Stimulated activated effector memory CD8-positive, alpha-beta T cell treated with anti-CD3 and anti-CD28 coated beads, Interleukin-12 subunit alpha, Interleukin-12 subunit beta, amount 100 ng/mL, for 72 hours (primary cell): ENCODE measurements around the gene NME3.
"Not testable (repeated sequence)": the region's sequence is repeated elsewhere in the genome, so short reads cannot be mapped to it uniquely, and the experiment has no call there.

ENCODE experiments used
- ATAC-seq: fragments of 150-1000 bp; cut with Tn5 transposase; 2 replicates; pipeline ENCODE4 v1.10.0; 2021
- DNase-seq, 2 donors: peaks; one replicate each; pipeline ENCODE4 v3.0.0; 2021 to 2022; ENCODE audit warnings: low spot score in 2 of 2
- H3K27ac Mint-ChIP-seq: one replicate; pipeline ENCODE4 v1.8.0; 2022; ENCODE audit warnings: mild to moderate bottlenecking, mixed read lengths
- H3K36me3 Mint-ChIP-seq: one replicate; pipeline ENCODE4 v1.8.0; 2022; ENCODE audit warnings: mild to moderate bottlenecking, mixed read lengths
- H3K4me1 Mint-ChIP-seq: one replicate; pipeline ENCODE4 v1.8.0; 2022; ENCODE audit warnings: mixed read lengths
- H3K4me3 Mint-ChIP-seq: one replicate; pipeline ENCODE4 v1.8.0; 2022; ENCODE audit warnings: mild to moderate bottlenecking, mixed read lengths
- H3K9me3 Mint-ChIP-seq: one replicate; pipeline ENCODE4 v1.8.0; 2022; ENCODE audit warnings: mixed read lengths

NME3 gene

DNA sequence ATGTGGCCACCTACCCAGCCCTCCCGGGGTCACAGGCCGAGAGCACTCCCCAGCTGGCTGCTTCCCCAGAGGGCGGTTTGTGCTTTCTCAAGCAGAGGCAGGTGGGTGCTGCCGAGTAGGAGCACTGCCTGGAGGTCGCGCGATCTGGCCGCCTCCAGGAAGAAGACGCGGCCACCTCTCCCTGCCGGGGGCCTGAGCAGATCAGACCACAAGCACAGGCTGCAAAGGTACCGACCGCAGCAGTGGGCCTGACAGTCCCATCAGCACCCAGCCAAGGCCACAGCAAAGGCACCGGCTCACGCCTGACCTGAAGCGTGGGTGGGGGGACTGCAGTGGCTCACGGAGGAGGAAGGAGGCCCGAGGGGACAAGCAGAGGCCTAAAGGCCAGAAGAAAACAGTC lies 37.3 kb upstream of the NME3 start:
- H3K9me3 Mint-ChIP-seq = no peaks in the 10 kb centered on the region
- peaks cover 32% of the 10 kb centered on the region for H3K36me3 Mint-ChIP-seq
- DNase-seq (no peak), ATAC-seq (no peak)
- H3K27ac Mint-ChIP-seq = no peak overlapping the region
- no peaks in the 10 kb centered on the region for H3K4me1 Mint-ChIP-seq
- no peak overlapping the region for H3K4me3 Mint-ChIP-seq

DNA sequence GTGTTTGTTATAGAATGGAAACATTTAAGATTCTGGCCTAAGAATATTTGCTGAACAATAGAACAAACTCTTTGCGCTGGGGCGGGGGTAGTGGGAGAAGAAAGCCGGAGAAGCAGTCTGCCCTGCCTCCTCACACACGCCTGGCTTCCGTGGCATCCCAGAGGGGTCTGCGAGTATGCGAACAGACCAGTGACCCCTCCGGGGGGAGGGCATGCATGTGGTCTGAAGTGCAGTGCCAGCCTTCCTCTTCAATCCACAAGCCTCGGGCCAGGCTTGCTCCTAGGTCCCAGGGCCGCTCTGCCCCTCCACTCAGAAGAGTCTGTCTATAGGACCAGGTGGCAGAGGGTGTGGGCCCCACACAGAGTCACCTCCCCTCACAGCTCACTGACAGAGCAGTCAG lies 36.3 kb upstream of the NME3 start:
- Mint-ChIP-seq H3K36me3 (peaks cover 31% of the 10 kb centered on the region), H3K4me3 (no peak overlapping the region), H3K27ac (no peak overlapping the region), H3K4me1 (no peaks in the 10 kb centered on the region), H3K9me3 (no peaks in the 10 kb centered on the region)
- DNase-seq (no peak), ATAC-seq (no peak)

DNA sequence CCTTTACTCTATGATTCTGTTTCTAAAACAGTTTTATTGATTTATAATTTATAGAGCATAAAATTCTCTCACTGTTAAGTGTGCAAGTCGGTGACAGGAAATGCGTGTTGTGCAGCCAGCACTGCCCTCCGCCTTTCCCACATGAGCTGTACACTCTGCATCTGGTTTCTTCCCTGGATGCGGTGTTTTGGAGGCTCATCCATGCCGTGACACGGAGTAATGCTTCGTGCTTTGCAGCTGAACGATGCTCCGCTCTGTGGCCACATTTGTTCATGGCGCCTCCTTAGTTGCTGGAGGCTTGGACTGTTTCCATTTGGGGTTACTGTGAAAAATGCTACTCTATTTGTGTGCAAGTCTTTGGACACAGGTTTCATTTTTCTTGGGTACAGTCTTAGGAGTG lies 29.4 kb upstream of the NME3 start:
- Mint-ChIP-seq H3K4me3 (no peak overlapping the region), H3K9me3 (peaks cover 9% of the 10 kb centered on the region), H3K4me1 (no peaks in the 10 kb centered on the region), H3K27ac (no peak overlapping the region), H3K36me3 (peaks cover 3% of the 10 kb centered on the region)
- no peak for DNase-seq
- no peak for ATAC-seq

DNA sequence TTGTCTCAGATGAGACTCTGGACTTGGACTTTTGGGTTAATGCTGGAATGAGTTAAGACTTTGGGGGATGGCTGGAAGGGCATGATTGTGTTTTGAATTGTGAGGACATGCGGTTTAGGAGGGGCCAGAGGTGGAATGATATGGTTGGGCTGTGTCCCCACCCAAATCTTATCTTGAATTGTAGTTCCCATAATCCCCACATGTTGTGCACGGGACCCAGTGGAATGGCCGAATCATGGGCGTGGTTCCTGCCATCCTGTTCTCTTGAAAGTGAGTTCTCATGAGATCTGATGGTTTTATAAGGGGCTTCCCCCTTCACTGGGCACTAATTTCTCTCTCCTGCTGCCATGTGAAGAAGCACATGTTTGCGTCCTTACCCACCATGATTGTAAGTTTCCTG lies 27.9 kb upstream of the NME3 start:
- not testable (repeated sequence) for H3K4me3 Mint-ChIP-seq, H3K27ac Mint-ChIP-seq, H3K36me3 Mint-ChIP-seq, H3K9me3 Mint-ChIP-seq, H3K4me1 Mint-ChIP-seq, DNase-seq, ATAC-seq

DNA sequence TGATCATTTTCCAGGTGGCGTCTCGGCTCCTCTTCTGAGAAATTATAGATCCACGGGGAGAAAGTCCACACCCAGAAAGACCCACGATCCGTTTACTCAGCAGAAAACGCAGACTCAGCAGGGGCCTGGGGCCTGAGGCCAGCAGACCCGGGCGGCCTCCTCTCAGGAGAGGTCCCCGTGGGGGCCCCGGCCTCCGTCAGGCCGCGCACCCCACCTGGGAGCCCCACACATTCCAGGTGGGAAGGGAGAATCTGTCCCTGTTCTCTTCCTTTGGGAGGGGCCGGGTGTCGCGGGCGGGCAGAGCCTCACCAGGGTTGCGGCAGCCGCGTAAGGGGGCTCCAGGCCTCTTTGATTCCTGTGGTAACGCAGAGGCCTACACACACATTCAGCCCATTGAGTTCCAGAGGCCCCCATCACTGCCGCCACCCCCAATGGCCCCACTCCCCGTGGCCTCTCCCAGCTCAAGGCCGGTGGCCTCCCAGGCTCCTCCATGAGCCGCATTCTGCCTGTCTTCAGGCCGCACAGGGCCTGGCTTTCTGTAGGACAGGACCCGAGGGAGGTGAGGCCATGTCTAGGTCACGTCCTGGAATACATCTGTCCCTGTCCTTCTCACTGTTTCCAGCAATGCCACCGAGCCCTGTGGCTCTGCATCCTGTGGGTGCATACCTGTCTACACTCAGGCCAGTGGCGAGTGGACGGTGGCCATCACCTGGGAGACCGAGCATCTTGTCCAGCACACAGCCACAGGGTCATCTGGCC lies 23.7 kb upstream of the NME3 start:
- no peak for ATAC-seq
- Mint-ChIP-seq H3K4me3 (no peak overlapping the region), H3K27ac (no peak overlapping the region), H3K4me1 (no peaks in the 10 kb centered on the region), H3K9me3 (peaks cover 9% of the 10 kb centered on the region), H3K36me3 (peaks cover 6% of the 10 kb centered on the region)
- no peak for DNase-seq

DNA sequence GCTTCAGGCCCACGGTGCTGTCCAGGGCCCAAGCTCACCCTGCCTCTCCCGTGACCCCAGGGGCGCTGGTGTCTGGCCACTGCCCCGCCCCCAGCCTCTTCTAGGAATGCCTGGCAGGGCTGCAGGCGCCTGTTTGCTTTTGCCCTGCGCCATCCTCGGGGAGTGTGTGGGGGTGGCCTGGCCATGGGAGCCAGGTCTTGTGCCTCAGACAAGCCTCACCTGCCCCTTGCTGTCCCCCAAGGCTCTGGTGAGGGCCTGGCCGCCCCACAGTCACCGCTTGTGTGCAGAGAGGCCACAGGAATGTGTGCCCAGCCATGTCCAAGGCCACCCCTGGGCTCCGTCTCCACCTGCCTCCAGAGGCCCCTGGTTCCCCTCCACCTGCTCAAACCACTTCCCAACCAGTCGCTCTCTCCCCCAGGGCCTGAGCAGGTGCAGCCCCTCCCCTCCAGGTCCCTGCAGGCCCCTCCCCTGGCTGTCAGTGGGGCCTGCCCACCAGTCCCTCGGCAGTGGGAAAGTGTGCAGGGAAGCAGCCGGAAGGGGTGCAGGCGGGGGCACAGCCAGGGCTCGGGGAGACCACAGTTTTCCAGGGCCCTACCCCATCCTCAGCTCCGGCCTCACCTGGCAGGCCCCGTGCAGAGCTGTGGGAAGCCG lies 23.0 kb upstream of the NME3 start:
- ATAC-seq (no peak), DNase-seq (peak in 1 of 2 donors; percentile 48)
- peaks cover 6% of the 10 kb centered on the region for H3K9me3 Mint-ChIP-seq
- no peak overlapping the region for H3K27ac Mint-ChIP-seq
- H3K4me1 Mint-ChIP-seq = no peaks in the 10 kb centered on the region
- peaks cover 6% of the 10 kb centered on the region for H3K36me3 Mint-ChIP-seq
- no peak overlapping the region for H3K4me3 Mint-ChIP-seq

DNA sequence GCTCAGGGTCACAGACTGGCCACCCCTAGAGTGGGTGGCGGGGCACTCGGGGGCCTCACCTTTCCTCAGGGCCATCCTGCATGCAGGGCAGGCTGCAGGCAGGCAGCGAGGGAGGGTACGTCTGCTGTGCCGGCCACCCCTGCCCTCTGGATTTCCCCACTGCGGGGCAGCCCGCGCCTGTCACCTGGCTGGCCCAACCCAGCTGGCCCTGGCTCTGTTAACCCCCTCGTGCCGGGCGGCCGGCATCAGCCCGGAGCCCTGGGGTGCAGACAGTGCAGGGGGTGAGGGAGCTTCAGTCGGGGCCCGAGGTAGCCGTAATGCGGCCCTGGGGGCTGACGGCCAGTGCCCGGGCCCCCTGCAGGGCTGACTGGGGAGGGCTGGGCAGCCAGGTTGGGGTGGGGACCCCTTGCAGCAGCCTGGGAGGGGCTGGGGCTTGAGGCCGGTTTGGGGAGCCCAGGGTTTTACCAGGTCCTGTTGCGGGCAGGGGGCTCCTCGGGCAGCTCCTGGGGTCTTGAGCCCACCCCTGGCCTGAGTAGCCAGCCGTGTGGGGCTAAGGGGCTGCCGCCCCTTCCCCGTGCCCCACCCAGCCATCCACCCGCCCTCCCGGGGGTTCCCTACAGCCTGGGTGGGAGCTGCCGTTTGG lies 22.4 kb upstream of the NME3 start, which contains the start of gene IGFALS:
TSS of gene IGFALS (minus strand) at position 128 of the 643 bp plus-strand sequence. CDS start at position 75, 53 bp downstream.
- DNase-seq (no peak), ATAC-seq (peak; percentile 11)
- peaks cover 5% of the 10 kb centered on the region for H3K4me1 Mint-ChIP-seq
- H3K36me3 Mint-ChIP-seq = peaks cover 12% of the 10 kb centered on the region
- no peak within 1 kb of the TSS for H3K4me3 Mint-ChIP-seq
- no peak within 1 kb of the TSS for H3K27ac Mint-ChIP-seq
- peaks cover 3% of the 10 kb centered on the region for H3K9me3 Mint-ChIP-seq

DNA sequence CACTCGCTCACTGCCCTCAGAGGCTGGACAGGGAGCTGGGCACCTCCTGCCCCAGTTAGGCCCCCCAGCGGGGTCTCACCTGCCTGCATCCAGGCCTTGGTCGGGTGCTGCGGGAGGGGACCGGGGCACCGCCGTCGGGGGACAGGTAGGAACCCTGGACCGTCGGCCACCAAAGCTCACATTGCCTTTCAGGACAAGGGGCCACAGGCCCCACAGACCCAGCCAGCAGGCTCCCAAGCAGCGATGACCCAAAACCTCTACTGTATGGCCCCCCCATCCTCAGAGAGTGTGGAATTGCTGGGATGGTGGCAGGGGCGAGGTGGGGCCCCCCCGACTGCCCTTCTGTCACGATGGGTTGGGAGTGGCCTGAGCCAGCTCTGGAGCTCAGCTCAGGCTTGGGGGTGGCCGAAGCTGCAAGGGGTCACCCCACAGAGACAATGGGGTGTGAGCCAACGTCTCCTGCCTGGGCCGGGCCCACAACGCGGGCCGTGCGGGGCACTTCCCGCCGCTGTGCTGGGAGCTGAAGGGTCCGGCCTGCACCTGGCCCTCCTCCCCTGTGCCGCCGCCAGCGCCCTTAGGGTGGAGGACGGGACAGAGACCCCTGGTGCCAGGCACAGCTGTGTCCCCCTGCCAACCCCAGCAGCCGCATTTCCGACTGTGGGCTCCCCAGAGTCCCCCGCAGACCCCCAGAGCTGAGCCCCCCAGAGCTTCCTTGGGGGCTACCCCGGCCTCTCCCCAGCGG lies 21.7 kb upstream of the NME3 start:
- peaks cover 3% of the 10 kb centered on the region for H3K9me3 Mint-ChIP-seq
- no peak overlapping the region for H3K27ac Mint-ChIP-seq
- peaks cover 6% of the 10 kb centered on the region for H3K4me1 Mint-ChIP-seq
- ATAC-seq = no peak
- DNase-seq = peak in 1 of 2 donors; percentile 47
- H3K4me3 Mint-ChIP-seq = no peak overlapping the region
- H3K36me3 Mint-ChIP-seq = peaks cover 13% of the 10 kb centered on the region

DNA sequence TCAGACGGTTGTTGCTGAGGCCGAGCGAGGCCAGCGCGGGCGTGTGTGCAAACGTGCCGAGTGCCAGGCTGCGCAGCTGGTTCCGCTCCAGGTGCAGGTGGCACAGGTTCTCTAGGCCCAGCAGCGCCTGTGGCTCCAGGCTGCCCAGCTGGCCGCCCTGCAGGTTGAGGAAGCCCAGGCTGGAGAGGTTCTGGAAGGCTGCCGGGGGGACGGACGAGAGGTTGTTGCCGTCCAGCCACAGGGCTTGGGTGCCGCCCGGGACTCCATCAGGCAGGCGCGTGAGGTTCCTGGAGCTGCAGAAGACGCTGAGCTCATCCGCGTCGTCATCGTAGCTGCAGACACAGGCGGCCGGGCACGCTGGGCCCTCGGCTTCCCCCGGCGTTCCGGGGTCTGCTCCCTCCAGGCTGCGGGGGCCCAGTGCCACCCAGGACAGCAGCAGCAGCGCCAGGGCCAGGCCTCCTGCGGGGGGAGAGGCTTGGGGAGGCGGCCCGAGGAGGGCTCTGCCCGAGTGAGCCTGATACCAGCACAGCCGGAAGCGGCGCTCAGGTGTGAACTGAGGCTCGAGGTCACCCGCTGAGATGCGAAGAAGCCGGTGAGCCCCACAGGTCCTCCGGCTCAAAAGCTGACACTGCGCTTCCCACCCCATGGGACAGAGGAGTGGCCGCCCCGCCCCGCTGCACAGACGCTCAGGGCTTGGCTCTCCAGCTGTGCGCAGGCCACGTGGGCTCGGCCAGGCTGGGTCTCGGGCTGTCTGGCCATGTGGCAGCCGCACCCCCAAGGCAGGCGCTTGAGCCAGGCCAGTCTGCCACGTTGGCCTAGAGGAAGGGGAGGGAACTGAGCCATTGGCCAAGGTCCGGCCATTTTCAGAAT lies 20.8 kb upstream of the NME3 start:
- peaks cover 1% of the 10 kb centered on the region for H3K9me3 Mint-ChIP-seq
- DNase-seq (no peak), ATAC-seq (no peak)
- H3K27ac Mint-ChIP-seq = no peak overlapping the region
- no peak overlapping the region for H3K4me3 Mint-ChIP-seq
- peaks cover 13% of the 10 kb centered on the region for H3K36me3 Mint-ChIP-seq
- H3K4me1 Mint-ChIP-seq = peaks cover 6% of the 10 kb centered on the region

DNA sequence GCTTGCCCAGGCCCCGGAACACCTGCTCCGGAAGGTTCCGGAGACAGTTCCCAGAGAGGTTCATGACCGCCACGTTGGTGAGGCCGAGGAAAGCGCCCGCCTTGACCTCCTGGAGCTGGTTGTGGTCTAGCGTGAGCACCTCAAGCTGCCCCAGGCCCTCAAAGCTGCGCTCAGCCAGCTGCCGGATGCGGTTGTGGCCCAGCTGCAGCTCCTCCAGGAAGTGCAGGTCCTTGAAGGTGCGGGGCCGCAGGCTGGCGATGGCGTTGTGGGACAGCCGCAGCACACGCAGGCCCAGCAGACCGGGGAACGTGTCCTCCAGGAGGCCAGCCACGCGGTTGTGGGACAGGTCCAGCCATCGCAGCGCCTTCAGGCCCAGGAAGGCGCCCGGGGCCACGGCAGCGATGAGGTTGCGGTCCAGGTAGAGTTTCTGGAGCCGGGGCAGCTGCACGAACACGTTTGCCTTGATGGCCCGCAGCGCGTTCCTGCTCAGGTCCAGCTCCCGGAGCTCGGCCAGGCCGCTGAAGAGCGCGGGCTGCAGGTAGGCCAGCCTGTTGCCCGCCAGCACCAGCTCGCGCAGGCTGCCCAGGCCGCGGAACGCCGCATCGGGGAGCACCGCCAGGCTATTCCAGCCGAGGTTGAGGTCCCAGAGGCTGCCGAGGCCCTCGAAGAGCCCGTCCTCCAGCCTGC lies 20.1 kb upstream of the NME3 start:
- H3K27ac Mint-ChIP-seq = no peak overlapping the region
- peaks cover 6% of the 10 kb centered on the region for H3K4me1 Mint-ChIP-seq
- no peak for ATAC-seq

DNA sequence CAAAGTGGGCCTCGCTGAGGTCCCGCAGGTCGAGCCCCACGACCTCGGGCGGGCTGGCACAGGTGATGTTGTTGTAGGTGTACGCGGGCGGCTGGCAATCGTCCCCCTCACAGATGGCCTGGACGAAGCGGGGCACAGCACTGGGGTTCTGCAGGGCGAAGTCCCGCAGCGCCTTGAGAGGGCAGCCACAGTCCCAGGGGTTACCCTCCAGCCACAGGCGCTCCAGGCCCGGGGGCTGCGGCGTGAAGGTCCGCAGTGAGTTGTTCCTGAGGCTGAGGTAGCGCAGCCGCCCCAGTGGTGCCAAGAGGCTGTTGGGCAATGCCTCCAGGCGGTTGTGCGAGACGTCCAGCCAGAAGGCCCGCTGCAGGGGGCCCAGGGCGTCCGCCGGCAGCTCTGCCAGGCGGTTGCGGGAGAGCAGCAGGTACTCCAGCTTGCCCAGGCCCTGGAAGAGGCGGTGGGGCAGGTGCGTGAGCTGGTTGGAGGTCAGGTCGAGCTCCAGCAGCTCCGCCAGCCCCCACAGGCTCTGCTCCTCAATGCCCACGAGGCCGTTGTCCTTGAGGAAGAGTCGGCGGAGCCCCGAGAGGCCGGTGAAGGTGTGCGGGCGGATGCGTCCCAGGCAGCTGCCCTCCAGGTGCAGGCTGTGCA lies 19.4 kb upstream of the NME3 start:
- no peak overlapping the region for H3K4me3 Mint-ChIP-seq
- H3K9me3 Mint-ChIP-seq = no peaks in the 10 kb centered on the region
- DNase-seq (no peak), ATAC-seq (no peak)
- H3K27ac Mint-ChIP-seq = no peak overlapping the region
- H3K4me1 Mint-ChIP-seq = peaks cover 6% of the 10 kb centered on the region
- H3K36me3 Mint-ChIP-seq = peaks cover 14% of the 10 kb centered on the region

More for the DNA sequence above, 20.1 kb upstream of the NME3 start:
- Mint-ChIP-seq H3K36me3 (peaks cover 13% of the 10 kb centered on the region), H3K4me3 (no peak overlapping the region), H3K9me3 (no peaks in the 10 kb centered on the region)
- DNase-seq = peak in 1 of 2 donors; percentile 47

DNA sequence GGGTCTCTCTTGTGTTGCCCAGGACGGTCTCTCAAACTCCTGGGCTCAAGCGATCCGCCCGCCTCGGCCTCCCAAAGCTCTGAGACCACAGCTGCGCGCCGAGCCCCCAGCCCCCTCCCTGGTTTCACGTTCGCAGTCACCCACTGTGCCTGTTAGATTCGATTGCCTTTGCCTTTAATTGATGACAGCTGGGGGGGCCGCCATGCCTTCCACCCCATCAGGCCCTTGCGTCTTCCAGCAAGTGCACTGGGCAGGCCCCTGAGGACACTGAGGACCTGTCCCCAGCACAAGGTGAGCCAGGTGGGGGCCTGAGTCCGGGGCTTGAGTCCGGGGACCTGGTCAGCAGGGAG lies 18.9 kb upstream of the NME3 start:
- Mint-ChIP-seq H3K9me3 (no peaks in the 10 kb centered on the region), H3K4me3 (no peak overlapping the region), H3K4me1 (peaks cover 11% of the 10 kb centered on the region), H3K27ac (no peak overlapping the region), H3K36me3 (peaks cover 19% of the 10 kb centered on the region)
- ATAC-seq = no peak
- DNase-seq = no peak

DNA sequence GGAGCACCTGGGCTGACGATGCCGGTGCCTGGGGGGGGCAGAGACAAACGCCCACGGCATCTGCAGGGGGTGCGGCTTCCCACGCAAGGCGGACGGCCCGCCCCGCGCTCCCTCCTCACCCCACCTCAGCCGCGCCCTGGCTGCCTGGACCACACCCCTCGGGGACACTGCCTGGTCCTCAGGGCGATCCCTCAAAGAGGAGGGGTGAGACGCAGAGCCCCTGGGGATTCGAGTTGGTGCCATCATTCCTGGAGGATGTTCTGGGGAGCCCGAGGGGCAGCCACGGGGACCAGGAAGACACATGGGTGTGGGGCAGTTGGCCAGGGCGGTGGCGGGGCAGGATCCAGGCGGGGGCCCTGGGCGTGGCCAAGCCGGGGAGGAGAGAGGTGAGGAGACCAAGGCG lies 18.3 kb upstream of the NME3 start:
- Mint-ChIP-seq H3K4me3 (no peak overlapping the region), H3K9me3 (no peaks in the 10 kb centered on the region), H3K4me1 (peaks cover 15% of the 10 kb centered on the region), H3K27ac (no peak overlapping the region), H3K36me3 (peaks cover 24% of the 10 kb centered on the region)
- ATAC-seq (no peak), DNase-seq (peak in 1 of 2 donors; percentile 48)

DNA sequence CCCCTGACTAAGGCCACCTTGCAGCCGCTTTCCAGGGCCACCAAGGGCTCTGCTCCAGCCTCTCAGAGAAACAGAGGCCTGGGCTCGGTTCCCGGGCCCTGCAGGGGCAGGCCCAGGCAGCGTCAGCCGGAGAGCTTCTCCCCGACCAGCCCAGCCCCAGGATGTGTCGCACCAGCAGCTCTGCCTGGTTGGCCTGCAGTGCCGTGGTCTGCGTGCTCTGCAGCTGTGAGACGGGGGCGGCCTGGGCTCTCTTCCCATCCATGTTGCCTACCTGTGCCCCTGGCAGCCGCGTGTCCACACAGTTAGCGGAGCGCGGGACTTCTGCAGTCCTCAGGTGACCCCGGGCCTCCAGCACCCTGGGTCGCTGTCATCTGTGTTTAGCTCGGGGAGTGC lies 17.4 kb upstream of the NME3 start:
- H3K9me3 Mint-ChIP-seq = no peaks in the 10 kb centered on the region
- peaks cover 15% of the 10 kb centered on the region for H3K4me1 Mint-ChIP-seq
- H3K4me3 Mint-ChIP-seq = no peak overlapping the region
- ATAC-seq (no peak), DNase-seq (no peak)
- H3K36me3 Mint-ChIP-seq = peaks cover 24% of the 10 kb centered on the region
- H3K27ac Mint-ChIP-seq = peak overlapping the region; percentile 64
